Neural cell (in vitro differentiated cells): ENCODE measurements around the gene SGCD. TPM values are rescaled to one million over a fixed set of nuclear protein-coding genes. Genes with fewer than 3 reads are reported as not detected.

Source experiments
- H2AFZ ChIP-seq: fragments of 200-600, 300-800 bp; sonication (generic), shearing (Covaris generic); 2 replicates; pipeline ENCODE4 v1.6.0; 2014; ENCODE audit warnings: low read depth, mild to moderate bottlenecking, antibody characterized with exemption, low read length, moderate library complexity
- H3F3A ChIP-seq: fragments of 200-600 bp; shearing (Covaris generic); 2 replicates; pipeline ENCODE4 v1.6.1; 2016; ENCODE audit warnings: mild to moderate bottlenecking, moderate library complexity, mixed read lengths, antibody characterized with exemption, low read length; ENCODE audit not compliant: insufficient read depth, poor library complexity, severe bottlenecking
- H3K27ac ChIP-seq: fragments of 200-600, 300-800 bp; sonication (generic), shearing (Covaris generic); 2 replicates; pipeline ENCODE4 v1.5.1; 2014; ENCODE audit warnings: mild to moderate bottlenecking, low read length, moderate library complexity
- H3K27me3 ChIP-seq: fragments of 300-800, 200-600 bp; sonication (generic), shearing (Covaris generic); 2 replicates; pipeline ENCODE4 v1.6.0; 2014; ENCODE audit warnings: mild to moderate bottlenecking, low read depth, low read length, moderate library complexity; ENCODE audit not compliant: insufficient read depth
- H3K36me3 ChIP-seq: fragments of 300-800, 200-600 bp; sonication (generic), shearing (Covaris generic); 2 replicates; pipeline ENCODE4 v1.5.1; 2014; ENCODE audit warnings: mild to moderate bottlenecking, antibody characterized with exemption, low read length, moderate library complexity; ENCODE audit not compliant: insufficient read depth
- H3K4me2 ChIP-seq: fragments of 300-800, 200-600 bp; sonication (generic), shearing (Covaris generic); 2 replicates; pipeline ENCODE4 v1.6.0; 2014; ENCODE audit warnings: mild to moderate bottlenecking, low read length
- H3K4me3 ChIP-seq: fragments of 300-800, 200-600 bp; sonication (generic), shearing (Covaris generic); 2 replicates; pipeline ENCODE4 v1.5.1; 2014; ENCODE audit warnings: mild to moderate bottlenecking, low read length, moderate library complexity
- H3K79me2 ChIP-seq: fragments of 200-600 bp; shearing (Covaris generic); replicated peaks from 2 replicates; pipeline ENCODE4 v1.6.0; 2014; ENCODE audit warnings: mild to moderate bottlenecking, low read length, moderate library complexity; ENCODE audit not compliant: insufficient read depth
- H3K9ac ChIP-seq: fragments of 300-800, 200-600 bp; sonication (generic), shearing (Covaris generic); 2 replicates; pipeline ENCODE4 v1.6.1; 2016; ENCODE audit warnings: mild to moderate bottlenecking, low read length, mixed read lengths
- H3K9me2 ChIP-seq: fragments of 200-600 bp; shearing (Covaris generic); 2 replicates; pipeline ENCODE4 v1.6.1; 2016; ENCODE audit warnings: mild to moderate bottlenecking, low read length, mixed read lengths; ENCODE audit not compliant: insufficient read depth
- H3K9me3 ChIP-seq: fragments of 200-600, 300-800 bp; sonication (generic), shearing (Covaris generic); 2 replicates; pipeline ENCODE4 v1.6.1; 2016; ENCODE audit warnings: mild to moderate bottlenecking, mixed run types, low read length, moderate library complexity, mixed read lengths
- H4K20me1 ChIP-seq: fragments of 200-600 bp; shearing (Covaris generic); 2 replicates; pipeline ENCODE4 v1.6.1; 2016; ENCODE audit warnings: mild to moderate bottlenecking, mixed run types; ENCODE audit not compliant: insufficient read depth
- CTCF ChIP-seq: fragments of 450-650 bp; IDR thresholded peaks from 2 replicates; pipeline ENCODE4 v1.5.1; 2014; ENCODE audit warnings: antibody characterized with exemption, mild to moderate bottlenecking, moderate library complexity; ENCODE audit not compliant: poor library complexity, severe bottlenecking
- EP300 ChIP-seq: fragments of 450-650 bp; conservative IDR thresholded peaks from 2 replicates; pipeline ENCODE4 v1.6.1; 2014; ENCODE audit warnings: antibody characterized with exemption, mild to moderate bottlenecking, moderate library complexity; ENCODE audit not compliant: poor library complexity, severe bottlenecking
- EZH2 ChIP-seq: fragments of 200-600, 300-800 bp; shearing (Covaris generic), sonication (generic); IDR thresholded peaks from 2 replicates; pipeline ENCODE4 v1.6.1; 2014; ENCODE audit warnings: antibody characterized with exemption, low read length, borderline replicate concordance, mild to moderate bottlenecking; ENCODE audit not compliant: insufficient read depth, poor library complexity, severe bottlenecking
- MXI1 ChIP-seq: fragments of 450-650 bp; conservative IDR thresholded peaks from 2 replicates; pipeline ENCODE4 v1.6.1; 2014; ENCODE audit warnings: antibody characterized with exemption, mild to moderate bottlenecking; ENCODE audit not compliant: poor library complexity, severe bottlenecking
- POLR2AphosphoS5 ChIP-seq: IDR thresholded peaks from 2 replicates; pipeline ENCODE4 v1.6.1; 2012
- RAD21 ChIP-seq: fragments of 450-650 bp; conservative IDR thresholded peaks from 2 replicates; pipeline ENCODE4 v1.6.1; 2014; ENCODE audit warnings: antibody characterized with exemption, mild to moderate bottlenecking, moderate library complexity
- REST ChIP-seq: IDR thresholded peaks from 2 replicates; pipeline ENCODE4 v1.6.1; 2012; ENCODE audit warnings: borderline replicate concordance
- SMC3 ChIP-seq: fragments of 450-650 bp; conservative IDR thresholded peaks from 2 replicates; pipeline ENCODE4 v1.6.1; 2014; ENCODE audit warnings: antibody characterized with exemption, mild to moderate bottlenecking, moderate library complexity; ENCODE audit not compliant: poor library complexity
- TAF1 ChIP-seq: IDR thresholded peaks from 2 replicates; pipeline ENCODE4 v1.6.1; 2012; ENCODE audit warnings: low read depth
- polyA plus RNA-seq: library from polyadenylated mRNA; depleted of rRNA; stranded (reverse); fragments of >200 nt; gene quantifications from 2 replicates; pipeline ENCODE4 v1.2.3, GENCODE V29; 2014

The SGCD gene
- polyA plus RNA-seq, 1 donor from 2014 or later, result 3.4 TPM

GRCh38 chr5:156680831-156681230 lies 353.9 kb downstream of the SGCD start:
- no peak overlapping the region for H3K27ac ChIP-seq
- H3K4me3 ChIP-seq, result no peak overlapping the region
- no peak overlapping the region for H2AFZ ChIP-seq
- TF ChIP-seq POLR2AphosphoS5, result no peak
- TF ChIP-seq EZH2, result no peak
- no peak for TF ChIP-seq RAD21
- no peak for TF ChIP-seq REST
- TF ChIP-seq SMC3, result no peak
- H3K4me2 ChIP-seq, result no peak overlapping the region
- no peaks in the 10 kb centered on the region for H3K36me3 ChIP-seq
- no peaks in the 10 kb centered on the region for H3F3A ChIP-seq
- H3K9me3 ChIP-seq, result no peaks in the 10 kb centered on the region
- no peaks in the 10 kb centered on the region for H4K20me1 ChIP-seq
- no peaks in the 10 kb centered on the region for H3K27me3 ChIP-seq
- H3K9ac ChIP-seq, result no peak overlapping the region
- H3K79me2 ChIP-seq, result no peaks in the 10 kb centered on the region
- H3K9me2 ChIP-seq, result no peaks in the 10 kb centered on the region

GRCh38 chr5:156681265-156681664 lies 354.3 kb downstream of the SGCD start:
- Histone ChIP-seq H3K27me3 (no peaks in the 10 kb centered on the region), H3K9me2 (no peaks in the 10 kb centered on the region), H3K9me3 (no peaks in the 10 kb centered on the region), H3F3A (no peaks in the 10 kb centered on the region), H3K79me2 (no peaks in the 10 kb centered on the region), H3K4me2 (no peak overlapping the region), H3K27ac (no peak overlapping the region), H3K36me3 (no peaks in the 10 kb centered on the region), H3K9ac (no peak overlapping the region), H2AFZ (no peak overlapping the region), H4K20me1 (no peaks in the 10 kb centered on the region), H3K4me3 (no peak overlapping the region)
- TF ChIP-seq TAF1 (no peak), SMC3 (no peak)

- TF ChIP-seq MXI1 (no peak), EZH2 (no peak), CTCF (no peak), SMC3 (no peak), RAD21 (no peak), POLR2AphosphoS5 (no peak), EP300 (no peak), TAF1 (no peak)
- Histone ChIP-seq H3K79me2 (no peaks in the 10 kb centered on the region), H3K4me2 (no peak overlapping the region), H3K9me2 (no peaks in the 10 kb centered on the region), H3K27me3 (no peaks in the 10 kb centered on the region), H3K9me3 (no peaks in the 10 kb centered on the region), H3K9ac (no peak overlapping the region), H3K36me3 (no peaks in the 10 kb centered on the region), H4K20me1 (no peaks in the 10 kb centered on the region), H3K27ac (no peak overlapping the region), H3K4me3 (no peak overlapping the region), H2AFZ (no peak overlapping the region), H3F3A (no peaks in the 10 kb centered on the region)
These were observed 356.0 kb downstream of the SGCD start for GRCh38 chr5:156682971-156683370.
